Esophagus muscularis mucosa (tissue), 4 donors: ENCODE measurements around the gene NAV2. TPM values are rescaled to one million over a fixed set of nuclear protein-coding genes. Genes with fewer than 3 reads are reported as not detected.
A peak's percentile ranks its signal among the peaks of the same experiment; 100 is the strongest.

Source experiments
- DNase-seq: peaks from one replicate; pipeline ENCODE4 v3.0.0-alpha.2; 2017; ENCODE audit errors: extremely low spot score
- H3K27ac ChIP-seq, 4 donors: fragments of 200-600 bp; sonication (generic); replicated peaks in 1 of 4; 1 replicate in 3 of 4; 2 replicates in 1 of 4; pipeline ENCODE4 v1.5.1; 2016 to 2019; ENCODE audit warnings: mild to moderate bottlenecking in 1 of 4
- H3K27me3 ChIP-seq, 4 donors: fragments of 200-600 bp; sonication (generic); one replicate each; pipeline versions ENCODE4 v1.5.1 to v1.6.0; 2016 to 2019
- H3K36me3 ChIP-seq, 4 donors: fragments of 200-600 bp; sonication (generic); one replicate each; pipeline ENCODE4 v1.5.1; 2016 to 2019
- H3K4me1 ChIP-seq, 4 donors: fragments of 200-600 bp; sonication (generic); one replicate each; pipeline ENCODE4 v1.5.1; 2016 to 2019
- H3K4me3 ChIP-seq, 4 donors: fragments of 200-600 bp; sonication (generic); 1 replicate in 2 of 4; 2 replicates in 2 of 4; pipeline ENCODE4 v1.5.1; 2016 to 2019; ENCODE audit warnings: mild to moderate bottlenecking in 4 of 4, moderate library complexity in 1 of 4
- H3K9me3 ChIP-seq, 4 donors: fragments of 200-600 bp; sonication (generic); 1 replicate in 3 of 4; 2 replicates in 1 of 4; pipeline ENCODE4 v1.5.1; 2016 to 2019
- EP300 ChIP-seq: sonication (generic); formaldehyde crosslinking; IDR thresholded peaks from one replicate; pipeline ENCODE4 v1.6.1; 2017; ENCODE audit warnings: antibody characterized with exemption
- POLR2A ChIP-seq: fragments of 450-650 bp; IDR thresholded peaks from one replicate; pipeline ENCODE4 v1.6.1; 2017; ENCODE audit warnings: antibody characterized with exemption, moderate library complexity, mild to moderate bottlenecking, low read depth
- POLR2AphosphoS5 ChIP-seq, 2 donors: sonication (generic); formaldehyde crosslinking; IDR thresholded peaks; one replicate each; pipeline ENCODE4 v1.6.1; 2017; ENCODE audit warnings: antibody characterized with exemption in 2 of 2
- WGBS: methylation state at CpG from one replicate; pipeline ENCODE4 v1.1.5; 2018; 5-methylcytosine and 5-hydroxymethylcytosine counted together
- intact Hi-C: fragments of 100-400 bp; cut with DNase I; formaldehyde crosslinking; loops from one replicate; pipeline ENCODE4 v1.15.1; 2023
- total RNA-seq, 4 donors: library from RNA; depleted of rRNA; stranded (reverse); fragments of >200 nt; gene quantifications; one replicate each; pipeline versions ENCODE4 v1.1.0 to v1.2.1, GENCODE V29; 2016
- TF ChIP-seq, protein P1 (sequence below), 3 experiments: fragments of 200-600 bp in 2 of 3; fragments of 450-650 bp in 1 of 3; sonication (generic) in 2 of 3; IDR thresholded peaks; one replicate each; pipeline ENCODE4 v1.5.1; 2017 to 2019; ENCODE audit warnings: antibody characterized with exemption in 3 of 3, mild to moderate bottlenecking in 2 of 3, moderate library complexity in 1 of 3

NAV2 gene
- total RNA-seq, 4 donors from 2014 or later = 21.9 to 57.0 (median 37.5) TPM

DNA sequence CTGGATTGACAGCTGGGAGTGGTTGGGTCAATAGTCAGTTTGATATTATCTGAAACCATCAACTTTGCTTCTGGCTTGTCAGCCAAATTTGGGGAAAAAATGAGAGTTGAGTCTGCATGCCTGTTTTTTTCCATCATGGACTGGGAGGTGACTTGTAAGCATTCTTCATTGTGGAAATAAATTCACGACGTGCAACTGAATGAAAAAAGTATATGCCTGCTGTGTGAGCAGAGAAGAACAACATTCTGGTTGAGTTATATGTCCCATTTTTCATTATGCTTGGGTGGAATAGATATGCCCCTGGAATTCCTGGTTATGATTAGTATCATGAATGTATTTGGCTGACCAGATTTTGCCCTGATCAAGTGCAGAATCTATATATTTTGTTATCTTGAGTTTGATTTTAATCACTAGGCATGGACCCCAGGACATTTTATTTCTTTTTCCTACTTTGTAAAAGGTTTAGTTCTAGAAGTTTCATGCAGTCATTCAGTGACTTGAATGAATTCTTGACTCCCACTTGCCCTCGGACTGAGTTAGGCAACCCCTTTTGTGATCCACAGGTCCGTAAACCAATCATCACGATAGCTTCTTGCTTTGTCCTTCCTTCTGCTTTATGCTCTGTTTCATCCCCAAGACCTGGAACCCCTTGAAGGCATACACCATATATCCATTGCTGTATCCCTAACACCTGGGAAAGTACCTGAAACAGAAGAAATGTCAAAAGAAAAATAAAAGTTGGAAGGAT, 205.8 kb downstream of the NAV2 start:
- H3K27me3 ChIP-seq = no peaks in the 10 kb centered on the region
- 92% methylated on average over 5 of the region's 5 CpGs for WGBS
- peaks cover 0 to 24% (median 6%) of the 10 kb centered on the region in 4 donors for H3K36me3 ChIP-seq
- intact Hi-C loops = no loop called here
- H3K4me1 ChIP-seq = peaks cover 6 to 43% (median 28%) of the 10 kb centered on the region in 4 donors
- DNase-seq = no peak
- peak overlapping the region; percentile 22 to 68 (median 46) for H3K27ac ChIP-seq
- no peaks in the 10 kb centered on the region for H3K9me3 ChIP-seq
- TF ChIP-seq, protein P1, sequence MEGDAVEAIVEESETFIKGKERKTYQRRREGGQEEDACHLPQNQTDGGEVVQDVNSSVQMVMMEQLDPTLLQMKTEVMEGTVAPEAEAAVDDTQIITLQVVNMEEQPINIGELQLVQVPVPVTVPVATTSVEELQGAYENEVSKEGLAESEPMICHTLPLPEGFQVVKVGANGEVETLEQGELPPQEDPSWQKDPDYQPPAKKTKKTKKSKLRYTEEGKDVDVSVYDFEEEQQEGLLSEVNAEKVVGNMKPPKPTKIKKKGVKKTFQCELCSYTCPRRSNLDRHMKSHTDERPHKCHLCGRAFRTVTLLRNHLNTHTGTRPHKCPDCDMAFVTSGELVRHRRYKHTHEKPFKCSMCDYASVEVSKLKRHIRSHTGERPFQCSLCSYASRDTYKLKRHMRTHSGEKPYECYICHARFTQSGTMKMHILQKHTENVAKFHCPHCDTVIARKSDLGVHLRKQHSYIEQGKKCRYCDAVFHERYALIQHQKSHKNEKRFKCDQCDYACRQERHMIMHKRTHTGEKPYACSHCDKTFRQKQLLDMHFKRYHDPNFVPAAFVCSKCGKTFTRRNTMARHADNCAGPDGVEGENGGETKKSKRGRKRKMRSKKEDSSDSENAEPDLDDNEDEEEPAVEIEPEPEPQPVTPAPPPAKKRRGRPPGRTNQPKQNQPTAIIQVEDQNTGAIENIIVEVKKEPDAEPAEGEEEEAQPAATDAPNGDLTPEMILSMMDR (IDR thresholded peaks at IDR 0.05) = no peak
- TF ChIP-seq POLR2A = no peak
- no peak for TF ChIP-seq EP300
- TF ChIP-seq POLR2AphosphoS5 (IDR thresholded peaks at IDR 0.05) = no peak
- no peak overlapping the region for H3K4me3 ChIP-seq

DNA sequence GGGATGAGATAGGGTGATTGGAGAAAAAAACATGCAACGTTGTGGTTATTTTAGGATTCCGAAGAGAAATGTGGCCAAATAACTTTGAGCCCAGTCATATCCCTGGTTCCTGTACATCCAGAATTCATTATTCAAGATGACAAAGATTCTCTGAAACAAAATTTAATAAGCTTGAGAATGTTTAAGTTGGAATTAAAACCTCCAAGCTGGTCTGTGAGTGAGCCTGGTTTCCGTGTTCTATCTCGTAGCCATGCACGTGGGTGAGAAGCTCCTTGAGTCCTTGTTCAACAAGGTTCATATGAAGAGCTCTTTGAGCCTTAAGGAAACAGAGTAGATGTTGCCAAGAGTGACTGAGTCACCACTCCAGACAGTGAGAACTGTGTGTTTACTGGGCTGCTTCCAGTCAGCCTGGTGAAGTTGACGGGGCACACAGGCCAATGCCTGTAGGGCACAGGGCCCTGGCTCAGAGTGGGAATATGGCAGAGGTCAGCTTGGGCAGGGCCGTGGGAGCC, 206.5 kb downstream of the NAV2 start:
- intact Hi-C loops = no loop called here
- Histone ChIP-seq H3K36me3 (peaks cover 0 to 22% (median 6%) of the 10 kb centered on the region in 4 donors), H3K27ac (peak overlapping the region; percentile 22 to 68 (median 46)), H3K27me3 (no peaks in the 10 kb centered on the region), H3K9me3 (no peaks in the 10 kb centered on the region), H3K4me1 (peaks cover 5 to 42% (median 25%) of the 10 kb centered on the region in 4 donors), H3K4me3 (no peak overlapping the region)
- no peak for TF ChIP-seq EP300
- no peak for TF ChIP-seq POLR2A
- peak; percentile 72 to 77 for TF ChIP-seq POLR2AphosphoS5 (IDR thresholded peaks at IDR 0.05)
- TF ChIP-seq, protein P1 (IDR thresholded peaks at IDR 0.05) = no peak
- WGBS = 44% methylated on average over 7 of the region's 7 CpGs
- DNase-seq = no peak

DNA sequence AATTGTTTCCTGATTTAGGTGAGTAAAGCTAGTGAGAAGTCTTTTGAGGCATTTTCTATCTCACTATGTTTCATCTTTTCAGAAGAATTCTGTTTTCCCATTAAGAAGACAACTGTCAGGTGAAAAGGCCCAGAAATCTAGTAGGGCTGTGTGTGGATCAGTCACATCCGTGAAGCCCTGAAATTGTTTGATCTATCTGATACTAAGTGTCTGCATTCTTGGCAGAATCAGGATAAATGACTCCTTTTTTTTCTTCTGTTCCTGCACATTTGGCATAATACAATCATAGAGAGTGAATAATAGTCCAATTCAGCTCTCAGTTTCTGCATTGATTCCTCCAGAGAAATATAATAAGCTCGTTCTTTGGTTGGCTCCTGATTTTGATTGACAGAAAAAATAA, 208.3 kb downstream of the NAV2 start:
- intact Hi-C loops = no loop called here
- H3K9me3 ChIP-seq = no peaks in the 10 kb centered on the region
- no peak overlapping the region for H3K27ac ChIP-seq
- no peak overlapping the region for H3K4me3 ChIP-seq
- WGBS = 79% methylated on average over 2 of the region's 2 CpGs
- peaks cover 0 to 13% (median 0%) of the 10 kb centered on the region in 4 donors for H3K36me3 ChIP-seq
- TF ChIP-seq EP300 (no peak), POLR2AphosphoS5 (IDR thresholded peaks at IDR 0.05) (no peak), POLR2A (no peak)
- TF ChIP-seq, protein P1 (IDR thresholded peaks at IDR 0.05) = no peak
- no peak for DNase-seq
- no peaks in the 10 kb centered on the region for H3K27me3 ChIP-seq
- H3K4me1 ChIP-seq = peaks cover 5 to 44% (median 26%) of the 10 kb centered on the region in 4 donors

DNA sequence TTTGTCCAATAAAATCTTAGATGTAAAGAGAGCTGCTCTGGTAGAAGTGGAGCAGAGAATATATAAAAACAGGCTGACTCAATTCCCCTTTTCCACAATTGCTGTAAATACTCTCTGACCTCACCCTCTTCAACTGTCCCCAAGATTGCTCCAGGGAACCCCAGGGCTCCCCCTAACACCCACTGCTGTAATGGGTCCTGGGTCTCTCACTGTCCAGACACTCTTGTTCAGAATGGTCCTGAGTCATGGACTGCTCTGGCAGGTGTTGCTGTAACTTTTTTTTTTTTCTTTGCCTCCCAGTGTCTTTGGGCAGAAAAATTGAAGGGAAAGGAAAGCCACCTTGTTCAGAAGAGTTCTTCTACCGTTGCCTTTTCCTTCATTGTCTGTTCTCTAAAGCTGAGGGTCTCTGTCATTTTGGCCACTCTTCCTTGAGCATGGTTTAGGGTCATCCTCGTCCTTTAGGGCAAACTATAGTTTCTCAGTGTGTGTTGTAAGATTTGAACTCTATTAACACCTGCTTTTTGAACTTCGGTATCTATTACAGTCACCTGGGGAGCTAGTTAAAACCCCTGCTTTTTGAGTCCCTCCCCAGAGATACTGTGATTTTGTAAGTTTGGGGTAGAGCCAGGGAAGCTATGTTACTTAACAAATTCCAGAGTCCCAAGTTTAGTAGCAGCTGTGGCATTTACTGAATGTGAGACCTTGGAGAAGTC, 209.5 kb downstream of the NAV2 start:
- Histone ChIP-seq H3K36me3 (peaks cover 0 to 8% (median 0%) of the 10 kb centered on the region in 4 donors), H3K9me3 (no peaks in the 10 kb centered on the region), H3K4me3 (no peak overlapping the region), H3K27ac (no peak overlapping the region), H3K4me1 (peaks cover 5 to 55% (median 37%) of the 10 kb centered on the region in 4 donors), H3K27me3 (no peaks in the 10 kb centered on the region)
- whole genome bisulfite sequencing = 100% methylated on average over 3 of the region's 3 CpGs
- TF ChIP-seq, protein P1 (IDR thresholded peaks at IDR 0.05) = no peak
- TF ChIP-seq EP300 (no peak), POLR2A (no peak), POLR2AphosphoS5 (IDR thresholded peaks at IDR 0.05) (no peak)
- peak; percentile 39 for DNase-seq
- intact Hi-C loops = no loop called here
